CD4-positive, alpha-beta T cell (primary cell): ENCODE results near the gene FBXO11. TPM values are rescaled to one million over a fixed set of nuclear protein-coding genes. Genes with fewer than 3 reads are reported as not detected.

Experiments
- ATAC-seq: fragments of 200-7000 bp; cut with Tn5 transposase; one replicate; pipeline ENCODE4 v1.10.0; 2022; ENCODE audit warnings: mild to moderate bottlenecking; ENCODE audit not compliant: poor library complexity
- CTCF ChIA-PET: fragments of 350-600 bp; sonication (Branson Sonifier 250); formaldehyde crosslinking; loops from one replicate; lab custom pipeline; 2021; ENCODE audit warnings: antibody characterized with exemption, inconsistent platforms; lab: Charles Lee
- POLR2A ChIA-PET: fragments of 350-600 bp; sonication (Branson Sonifier 250); formaldehyde crosslinking; loops from one replicate; lab custom pipeline; 2021; ENCODE audit warnings: antibody characterized with exemption, inconsistent platforms; lab: Charles Lee
- DNase-seq, 14 experiments: peaks; one replicate each; pipeline ENCODE4 v3.0.0-alpha.2; 2013 to 2020; ENCODE audit warnings: mixed read lengths in 2 of 14
- H3K27ac ChIP-seq, 2 donors: one replicate each; pipeline versions ENCODE4 v1.5.1 to v1.7.0; 2013; ENCODE audit warnings: low read length in 2 of 2, low read depth in 1 of 2, mild to moderate bottlenecking in 1 of 2
- H3K27me3 ChIP-seq, 2 experiments: 1 replicate in 1 of 2; 2 replicates in 1 of 2; pipeline versions ENCODE4 v1.6.1 to v1.7.0; 2013; ENCODE audit warnings: low read length in 2 of 2, control low read depth in 1 of 2, mild to moderate bottlenecking in 1 of 2, moderate library complexity in 1 of 2; ENCODE audit not compliant: insufficient read depth in 2 of 2, control insufficient read depth in 1 of 2
- H3K36me3 ChIP-seq: one replicate; pipeline ENCODE4 v1.6.1; 2013; ENCODE audit warnings: low read length, control low read depth; ENCODE audit not compliant: insufficient read depth
- H3K4me1 ChIP-seq: one replicate; pipeline ENCODE4 v1.6.1; 2013; ENCODE audit warnings: low read length, control low read depth; ENCODE audit not compliant: insufficient read depth
- H3K4me3 ChIP-seq: one replicate; pipeline ENCODE4 v1.5.1; 2013; ENCODE audit warnings: mild to moderate bottlenecking, low read length, moderate library complexity
- H3K9me3 ChIP-seq, 2 experiments: 1 replicate in 1 of 2; 2 replicates in 1 of 2; pipeline versions ENCODE4 v1.6.1 to v1.7.0; 2013; ENCODE audit warnings: low read length in 2 of 2, mild to moderate bottlenecking in 2 of 2, control low read depth in 1 of 2, moderate library complexity in 1 of 2; ENCODE audit not compliant: control insufficient read depth in 1 of 2, insufficient read depth in 1 of 2
- H3K27ac Mint-ChIP-seq: one replicate; pipeline ENCODE4 v1.8.0; 2020; ENCODE audit warnings: mixed read lengths
- H3K27me3 Mint-ChIP-seq: one replicate; pipeline ENCODE4 v1.8.0; 2021; ENCODE audit warnings: mixed read lengths
- H3K36me3 Mint-ChIP-seq: one replicate; pipeline ENCODE4 v1.8.0; 2021; ENCODE audit warnings: low read depth, mixed read lengths
- H3K4me1 Mint-ChIP-seq: one replicate; pipeline ENCODE4 v1.8.0; 2021; ENCODE audit warnings: low read depth, mixed read lengths
- H3K4me3 Mint-ChIP-seq: one replicate; pipeline ENCODE4 v1.8.0; 2020; ENCODE audit warnings: mild to moderate bottlenecking, mixed read lengths
- H3K9me3 Mint-ChIP-seq: one replicate; pipeline ENCODE4 v1.8.0; 2020; ENCODE audit warnings: mixed read lengths
- intact Hi-C, 2 experiments: fragments of 100-400 bp; cut with DNase I in 1 of 2; cut with micrococcal nuclease in 1 of 2; formaldehyde crosslinking; loops; one replicate each; pipeline versions ENCODE4 v1.15.1 to v1.9.0; 2023 to 2025; cut with DNase I, micrococcal nuclease
- total RNA-seq, 174 experiments: library from RNA in 2 of 174; stranded (reverse) in 2 of 174; gene quantifications; one replicate each; pipeline ENCODE4 v1.2.3 and lab custom pipeline; 2021 to 2026
- TF ChIP-seq, protein P1 (sequence below): fragments of 200-600 bp; IDR thresholded peaks from one replicate; pipeline ENCODE4 v1.8.0; 2022; ENCODE audit warnings: antibody characterized with exemption, mild to moderate bottlenecking

The FBXO11 gene
- total RNA-seq, 2 experiments from 2014 or later = 121 to 126 TPM

GRCh38 chr2:47803363-47803762 lies 102.9 kb downstream of the FBXO11 start:
- POLR2A ChIA-PET = no interaction called here
- H3K36me3 Mint-ChIP-seq = peaks cover 100% of the 10 kb centered on the region
- H3K4me1 Mint-ChIP-seq = no peaks in the 10 kb centered on the region
- H3K4me3 Mint-ChIP-seq = no peak overlapping the region
- intact Hi-C loops = no loop called here
- H3K27me3 Mint-ChIP-seq = no peaks in the 10 kb centered on the region
- Histone ChIP-seq H3K4me1 (no peaks in the 10 kb centered on the region), H3K4me3 (no peak overlapping the region), H3K27ac (no peak overlapping the region), H3K36me3 (peaks cover 92% of the 10 kb centered on the region), H3K27me3 (no peaks in the 10 kb centered on the region), H3K9me3 (peaks cover 9 to 11% of the 10 kb centered on the region in 2 experiments)
- peaks cover 5% of the 10 kb centered on the region for H3K9me3 Mint-ChIP-seq
- TF ChIP-seq, protein P1, sequence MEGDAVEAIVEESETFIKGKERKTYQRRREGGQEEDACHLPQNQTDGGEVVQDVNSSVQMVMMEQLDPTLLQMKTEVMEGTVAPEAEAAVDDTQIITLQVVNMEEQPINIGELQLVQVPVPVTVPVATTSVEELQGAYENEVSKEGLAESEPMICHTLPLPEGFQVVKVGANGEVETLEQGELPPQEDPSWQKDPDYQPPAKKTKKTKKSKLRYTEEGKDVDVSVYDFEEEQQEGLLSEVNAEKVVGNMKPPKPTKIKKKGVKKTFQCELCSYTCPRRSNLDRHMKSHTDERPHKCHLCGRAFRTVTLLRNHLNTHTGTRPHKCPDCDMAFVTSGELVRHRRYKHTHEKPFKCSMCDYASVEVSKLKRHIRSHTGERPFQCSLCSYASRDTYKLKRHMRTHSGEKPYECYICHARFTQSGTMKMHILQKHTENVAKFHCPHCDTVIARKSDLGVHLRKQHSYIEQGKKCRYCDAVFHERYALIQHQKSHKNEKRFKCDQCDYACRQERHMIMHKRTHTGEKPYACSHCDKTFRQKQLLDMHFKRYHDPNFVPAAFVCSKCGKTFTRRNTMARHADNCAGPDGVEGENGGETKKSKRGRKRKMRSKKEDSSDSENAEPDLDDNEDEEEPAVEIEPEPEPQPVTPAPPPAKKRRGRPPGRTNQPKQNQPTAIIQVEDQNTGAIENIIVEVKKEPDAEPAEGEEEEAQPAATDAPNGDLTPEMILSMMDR = no peak
- no peak for DNase-seq
- H3K27ac Mint-ChIP-seq = no peak overlapping the region
- no peak for ATAC-seq
- CTCF ChIA-PET = no interaction called here

DNA sequence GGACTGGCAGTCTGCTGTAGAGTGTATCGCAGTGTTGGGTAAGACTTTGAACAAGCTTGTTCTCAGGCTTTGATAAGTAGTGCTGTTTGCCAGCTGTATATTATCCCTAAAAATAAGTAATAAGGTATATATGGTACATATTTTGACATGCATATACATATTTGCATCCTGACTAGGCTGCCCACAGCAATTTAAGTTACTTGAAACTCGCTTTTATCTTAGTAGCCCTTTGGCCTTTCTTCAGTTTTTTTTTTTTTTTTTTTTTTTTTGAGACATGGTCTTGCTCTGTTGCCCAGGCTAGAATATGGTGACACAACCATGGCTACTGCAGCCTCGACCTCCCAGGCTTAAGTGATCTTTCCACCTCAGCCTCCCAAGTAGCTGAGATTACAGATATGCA lies 105.2 kb downstream of the FBXO11 start:
- Histone ChIP-seq H3K4me1 (no peaks in the 10 kb centered on the region), H3K27ac (no peak overlapping the region), H3K27me3 (no peaks in the 10 kb centered on the region), H3K9me3 (peaks cover 9 to 11% of the 10 kb centered on the region in 2 experiments), H3K36me3 (peaks cover 90% of the 10 kb centered on the region), H3K4me3 (no peak overlapping the region)
- intact Hi-C loops = no loop called here
- H3K27me3 Mint-ChIP-seq = no peaks in the 10 kb centered on the region
- H3K4me1 Mint-ChIP-seq = peaks cover 5% of the 10 kb centered on the region
- no peak overlapping the region for H3K27ac Mint-ChIP-seq
- ChIA-PET POLR2A (interaction anchor here (1.7 kb wide), 1 partner anchor 18 kb away, joined by 9 read pairs; the partner anchor contains the start of gene MSH6), CTCF (interaction anchor here (0.7 to 1.5 kb wide), 2 partner anchors 33 to 99 kb away, joined by 4 read pairs; no protein-coding TSS in a partner anchor)
- peaks cover 5% of the 10 kb centered on the region for H3K9me3 Mint-ChIP-seq
- H3K36me3 Mint-ChIP-seq = peaks cover 100% of the 10 kb centered on the region
- ATAC-seq (no peak), DNase-seq (no peak)
- H3K4me3 Mint-ChIP-seq = no peak overlapping the region
- TF ChIP-seq, protein P1 = no peak

DNA sequence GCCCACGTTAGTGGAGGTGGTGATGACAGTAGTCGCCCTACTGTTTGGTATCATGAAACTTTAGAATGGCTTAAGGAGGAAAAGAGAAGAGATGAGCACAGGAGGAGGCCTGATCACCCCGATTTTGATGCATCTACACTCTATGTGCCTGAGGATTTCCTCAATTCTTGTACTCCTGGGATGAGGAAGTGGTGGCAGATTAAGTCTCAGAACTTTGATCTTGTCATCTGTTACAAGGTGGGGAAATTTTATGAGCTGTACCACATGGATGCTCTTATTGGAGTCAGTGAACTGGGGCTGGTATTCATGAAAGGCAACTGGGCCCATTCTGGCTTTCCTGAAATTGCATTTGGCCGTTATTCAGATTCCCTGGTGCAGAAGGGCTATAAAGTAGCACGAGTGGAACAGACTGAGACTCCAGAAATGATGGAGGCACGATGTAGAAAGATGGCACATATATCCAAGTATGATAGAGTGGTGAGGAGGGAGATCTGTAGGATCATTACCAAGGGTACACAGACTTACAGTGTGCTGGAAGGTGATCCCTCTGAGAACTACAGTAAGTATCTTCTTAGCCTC lies 107.2 kb downstream of the FBXO11 start:
- H3K4me1 Mint-ChIP-seq = peaks cover 5% of the 10 kb centered on the region
- CTCF ChIA-PET = interaction anchor here (0.5 kb wide), 1 partner anchor 433 kb away, joined by 3 read pairs; no protein-coding TSS in a partner anchor
- Histone ChIP-seq H3K4me1 (no peaks in the 10 kb centered on the region), H3K9me3 (peaks cover 9 to 11% of the 10 kb centered on the region in 2 experiments), H3K27me3 (no peaks in the 10 kb centered on the region), H3K27ac (no peak overlapping the region), H3K36me3 (peaks cover 81% of the 10 kb centered on the region), H3K4me3 (no peak overlapping the region)
- ATAC-seq (no peak), DNase-seq (no peak)
- peaks cover 5% of the 10 kb centered on the region for H3K9me3 Mint-ChIP-seq
- H3K36me3 Mint-ChIP-seq = peaks cover 100% of the 10 kb centered on the region
- intact Hi-C loops = no loop called here
- no peaks in the 10 kb centered on the region for H3K27me3 Mint-ChIP-seq
- POLR2A ChIA-PET = no interaction called here
- no peak overlapping the region for H3K4me3 Mint-ChIP-seq
- H3K27ac Mint-ChIP-seq = peak overlapping the region; percentile 59
- TF ChIP-seq, protein P1 = no peak
